ENCODE measurements around the gene IL33. TPM values are rescaled to one million over a fixed set of nuclear protein-coding genes. Genes with fewer than 3 reads are reported as not detected.

IL33 gene
- total RNA-seq, 4 donors from 2014 or later = 10.6 to 17.5 (median 15.8) TPM

- TF ChIP-seq CTCF (IDR thresholded peaks at IDR 0.05; ENCODE audit: low read depth) = no peak
These were observed 28.3 kb upstream of the IL33 start for GRCh38 chr9:6187272-6187671.

- TF ChIP-seq CTCF (IDR thresholded peaks at IDR 0.05; ENCODE audit: low read depth) = no peak
These were observed 27.1 kb upstream of the IL33 start for GRCh38 chr9:6188466-6188865.

GRCh38 chr9:6188906-6189305 is 26.7 kb upstream of the IL33 start:
- no peak for TF ChIP-seq CTCF (IDR thresholded peaks at IDR 0.05; ENCODE audit: low read depth)

- TF ChIP-seq CTCF (IDR thresholded peaks at IDR 0.05; ENCODE audit: low read depth) = no peak
These were observed 20.7 kb upstream of the IL33 start for GRCh38 chr9:6194934-6195333.

GRCh38 chr9:6195714-6196360 is 19.8 kb upstream of the IL33 start:
- TF ChIP-seq CTCF (IDR thresholded peaks at IDR 0.05; ENCODE audit: low read depth) = no peak

GRCh38 chr9:6197330-6197729 is 18.3 kb upstream of the IL33 start:
- no peak for TF ChIP-seq CTCF (IDR thresholded peaks at IDR 0.05; ENCODE audit: low read depth)

GRCh38 chr9:6198251-6198650 is 17.4 kb upstream of the IL33 start:
- no peak for TF ChIP-seq CTCF (IDR thresholded peaks at IDR 0.05; ENCODE audit: low read depth)
